GM12878 (cell line): ENCODE data around the gene TBCD. TPM values are rescaled to one million over a fixed set of nuclear protein-coding genes. Genes with fewer than 3 reads are reported as not detected.

Source experiments
- ATAC-seq: fragments of 200-7000 bp; cut with Tn5 transposase; 3 replicates; pipeline ENCODE4 v1.9.1; 2020; ENCODE audit warnings: mild to moderate bottlenecking, moderate library complexity
- BruUV-seq: library from RNA; stranded (reverse); fragments of 400-500 nt; replicated peaks from 2 replicates; lab custom pipeline; 2021; lab: Mats Ljungman, UMichigan
- CTCF ChIA-PET: fragments of 300-600 bp; sonication (Branson Sonifier 250); formaldehyde crosslinking; extraction: SDS; loops from one replicate; lab custom pipeline; 2021; ENCODE audit warnings: inconsistent platforms; lab: Yijun Ruan, JAX
- POLR2A ChIA-PET: fragments of 350-600 bp; formaldehyde crosslinking; extraction: SDS; loops from one replicate; lab custom pipeline; 2021; ENCODE audit warnings: inconsistent platforms; lab: Charles Lee
- RAD21 ChIA-PET: fragments of 300-600 bp; sonication (Branson Sonifier 250); formaldehyde crosslinking; loops from one replicate; lab custom pipeline; 2023; ENCODE audit warnings: antibody characterized with exemption; ENCODE audit not compliant: unreplicated experiment; lab: Charles Lee
- SMC1A ChIA-PET: fragments of 300-600 bp; sonication (Branson Sonifier 250); formaldehyde crosslinking; loops from one replicate; lab custom pipeline; 2023; ENCODE audit not compliant: unreplicated experiment, uncharacterized antibody; lab: Charles Lee
- DNase-seq: peaks from one replicate; pipeline ENCODE4 v3.0.0-alpha.2; 2011; ENCODE audit warnings: low read depth, low spot score
- FAIRE-seq: peaks from 3 replicates; lab custom pipeline; 2011; peaks lifted over from hg19 to GRCh38; lab: Jason Lieb, UNC
- H2AFZ ChIP-seq: 2 replicates; pipeline ENCODE4 v1.6.0; 2011; ENCODE audit warnings: low read depth, low read length, control low read depth; ENCODE audit not compliant: control insufficient read depth
- H3K27ac ChIP-seq: 2 replicates; pipeline ENCODE4 v1.5.1; 2011; ENCODE audit warnings: control low read depth; ENCODE audit not compliant: control insufficient read depth, insufficient read depth
- H3K27me3 ChIP-seq, 2 experiments: replicated peaks in 1 of 2; 2 replicates each; pipeline versions ENCODE4 v1.6.0 to v1.6.1; 2011; ENCODE audit warnings: low read length in 1 of 2; ENCODE audit not compliant: control insufficient read depth in 2 of 2, insufficient read depth in 2 of 2
- H3K36me3 ChIP-seq, 2 experiments: 2 replicates each; pipeline ENCODE4 v1.5.1; 2011; ENCODE audit warnings: low read length in 1 of 2; ENCODE audit not compliant: control insufficient read depth in 2 of 2, insufficient read depth in 2 of 2
- H3K4me1 ChIP-seq: 2 replicates; pipeline ENCODE4 v1.6.1; 2011; ENCODE audit warnings: mild to moderate bottlenecking, low read length, moderate library complexity, mixed read lengths; ENCODE audit not compliant: control insufficient read depth, insufficient read depth
- H3K4me2 ChIP-seq: 2 replicates; pipeline ENCODE4 v1.6.0; 2011; ENCODE audit warnings: control low read depth; ENCODE audit not compliant: control insufficient read depth, insufficient read depth
- H3K4me3 ChIP-seq: fragments of 200-600 bp; sonication (generic); 2 replicates; pipeline ENCODE4 v1.5.1; 2016
- H3K79me2 ChIP-seq: 2 replicates; pipeline ENCODE4 v1.6.0; 2011; ENCODE audit warnings: low read length; ENCODE audit not compliant: control insufficient read depth, insufficient read depth
- H3K9ac ChIP-seq: 2 replicates; pipeline ENCODE4 v1.8.0; 2011; ENCODE audit warnings: low read length, control low read depth, mixed read lengths; ENCODE audit not compliant: control insufficient read depth, insufficient read depth
- H3K9me3 ChIP-seq: replicated peaks from 3 replicates; pipeline ENCODE4 v1.5.1; 2011; ENCODE audit warnings: mild to moderate bottlenecking, low read length; ENCODE audit not compliant: control insufficient read depth, insufficient read depth
- H4K20me1 ChIP-seq: 2 replicates; pipeline ENCODE4 v1.6.0; 2011; ENCODE audit not compliant: control insufficient read depth, insufficient read depth
- BRCA1 ChIP-seq: IDR thresholded peaks from 2 replicates; pipeline ENCODE4 v1.6.1; 2011; ENCODE audit warnings: low read depth, low read length, improper control_type of control experiment
- EED ChIP-seq: sonication (generic); IDR thresholded peaks from 2 replicates; pipeline ENCODE4 v1.6.1; 2016; ENCODE audit warnings: antibody characterized with exemption, low read depth
- IKZF1 ChIP-seq: fragments of 450-650 bp; conservative IDR thresholded peaks from 2 replicates; pipeline ENCODE4 v1.6.1; 2017; ENCODE audit warnings: antibody characterized with exemption, mild to moderate bottlenecking
- TCF12 ChIP-seq: IDR thresholded peaks from 2 replicates; pipeline ENCODE4 v1.6.1; 2011; ENCODE audit warnings: low read depth, mild to moderate bottlenecking, low read length
- TCF3 ChIP-seq: IDR thresholded peaks from 2 replicates; pipeline ENCODE4 v1.6.1; 2012; ENCODE audit warnings: low read depth, mild to moderate bottlenecking, low read length, borderline replicate concordance; ENCODE audit not compliant: insufficient read depth
- WRNIP1 ChIP-seq: IDR thresholded peaks from 2 replicates; pipeline ENCODE4 v1.6.1; 2011; ENCODE audit warnings: low read depth, low read length, improper control_type of control experiment, borderline replicate concordance
- WGBS: methylation state at CpG from one replicate; pipeline ENCODE4 v1.1.6; 2016; ENCODE audit warnings: low lambda C conversion rate; ENCODE audit not compliant: insufficient replicate concordance, insufficient coverage; ENCODE audit errors: missing lambda C conversion rate; 5-methylcytosine and 5-hydroxymethylcytosine counted together
- in situ Hi-C: fragments of 300-500 bp; cut with MboI; formaldehyde crosslinking; loops from 9 replicates; pipeline ENCODE4 v1.14.3; 2018; ENCODE audit warnings: mixed read lengths
- intact Hi-C: fragments of 100-400 bp; cut with micrococcal nuclease; formaldehyde crosslinking; loops from one replicate; pipeline ENCODE4 v1.14.2; 2022; ENCODE audit not compliant: unreplicated experiment
- polyA plus RNA-seq, 11 experiments: library from polyadenylated mRNA; depleted of rRNA in 4 of 11; unstranded in 6 of 11; stranded (reverse) in 5 of 11; fragments of >200 nt; fragmentation: Nextera tagmentation in 4 of 11; fragmentation: Illumina TruSeq in 1 of 11; extraction: Ambion mirVana in 4 of 11; extraction: Trizol in 1 of 11; gene quantifications; 1 replicate in 1 of 11; 2 replicates in 10 of 11; pipeline versions ENCODE4 v1.2.1 to v1.2.3, GENCODE V29; 2011 to 2016; ENCODE audit warnings: inconsistent platforms in 2 of 11, missing spikeins in 2 of 11, low read depth in 1 of 11
- total RNA-seq, 4 experiments: library from RNA; depleted of rRNA in 3 of 4; stranded (reverse); fragments of >200 nt in 3 of 4; fragmentation: Illumina TruSeq in 1 of 4; extraction: Trizol in 1 of 4; gene quantifications; 2 replicates each; pipeline versions ENCODE4 v1.2.1 to v1.2.3, GENCODE V29; 2013 to 2021
- TF ChIP-seq, protein P1 (sequence below): fragments of 450-650 bp; IDR thresholded peaks from 2 replicates; pipeline ENCODE4 v1.6.1; 2016; ENCODE audit warnings: mild to moderate bottlenecking, moderate library complexity, borderline replicate concordance
- TF ChIP-seq, protein P2 (sequence below): fragments of 450-650 bp; IDR thresholded peaks from 2 replicates; pipeline ENCODE4 v1.6.1; 2017; ENCODE audit warnings: mild to moderate bottlenecking, moderate library complexity
- TF ChIP-seq, protein P3 (sequence below): fragments of 450-650 bp; IDR thresholded peaks from 2 replicates; pipeline ENCODE4 v1.6.1; 2017; ENCODE audit warnings: borderline replicate concordance
- TF ChIP-seq, protein P4 (sequence below), 3 experiments: IDR thresholded peaks in 2 of 3; conservative IDR thresholded peaks in 1 of 3; 2 replicates each; pipeline ENCODE4 v1.5.1; 2011; ENCODE audit warnings: low read depth in 3 of 3, low read length in 3 of 3, mild to moderate bottlenecking in 3 of 3, control low read depth in 2 of 3, moderate library complexity in 2 of 3, inconsistent platforms in 1 of 3, mixed read lengths in 1 of 3; ENCODE audit not compliant: control insufficient read depth in 2 of 3, insufficient read depth in 1 of 3; ENCODE audit errors: extremely low read depth in 1 of 3

Gene TBCD
- total and polyA plus RNA-seq, 10 of the 15 experiments (the other 5 are each of a cell fraction or from before 2014, with no cell fraction given): 10.3 to 114 (median 52.4) TPM

DNA sequence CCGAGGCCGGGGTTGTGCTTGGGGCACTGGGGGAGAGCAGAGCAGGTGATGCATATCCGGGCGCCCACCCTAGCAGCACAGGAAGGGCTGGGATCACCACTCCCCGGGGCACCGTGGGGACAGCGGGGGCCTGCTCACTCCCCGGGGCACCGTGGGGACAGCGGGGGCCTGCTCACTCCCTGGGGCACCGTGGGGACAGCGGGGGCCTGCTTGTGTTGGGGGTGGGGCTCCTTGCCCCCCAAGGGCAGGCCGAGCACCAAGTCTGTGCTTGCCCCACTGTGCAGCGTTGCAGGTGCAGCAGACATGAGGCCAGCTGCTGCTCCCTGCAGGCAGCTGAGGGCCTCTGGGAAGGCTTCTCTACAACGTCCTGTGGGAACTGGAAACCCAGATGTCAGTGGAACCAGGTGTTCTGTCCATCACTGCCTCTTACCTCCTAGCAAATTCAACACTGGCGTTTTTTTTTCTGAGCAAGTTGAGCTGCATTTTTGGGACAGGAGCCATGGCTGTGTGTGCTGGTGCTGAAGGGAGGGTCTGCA is 112.9 kb downstream of the TBCD start:
- Histone ChIP-seq H4K20me1 (no peaks in the 10 kb centered on the region), H3K27ac (peak overlapping the region; percentile 98), H3K9ac (peak overlapping the region; percentile 89), H3K79me2 (peaks cover 69% of the 10 kb centered on the region), H3K27me3 (no peaks in the 10 kb centered on the region), H2AFZ (peak overlapping the region; percentile 16), H3K4me2 (peak overlapping the region; percentile 93), H3K4me1 (peaks cover 74% of the 10 kb centered on the region), H3K4me3 (peak overlapping the region; percentile 31; the same call in 1 of the 2 replicates), H3K36me3 (peaks cover 0 to 4% of the 10 kb centered on the region in 2 experiments; a peak in 3 of 4 replicates), H3K9me3 (no peaks in the 10 kb centered on the region)
- intact Hi-C loops (loop anchor here (2.0 to 10.0 kb wide), 2 partner anchors 50 to 80 kb away; no protein-coding TSS in a partner anchor), in situ Hi-C loops (no loop called here)
- peak; percentile 1; the same call in 2 of the 3 replicates for ATAC-seq
- no TSS peak for BruUV-seq
- FAIRE-seq: no peak
- ChIA-PET POLR2A (interaction anchor here (0.6 to 3.3 kb wide), 6 partner anchors 8 to 314 kb away, joined by 3 to 10 read pairs (median 6); no protein-coding TSS in a partner anchor), SMC1A (interaction anchor here (0.8 to 2.5 kb wide), 9 partner anchors 8 to 83 kb away, joined by 4 to 14 read pairs (median 5); no protein-coding TSS in a partner anchor), RAD21 (interaction anchor here (0.8 to 2.7 kb wide), 8 partner anchors 11 to 358 kb away, joined by 3 to 17 read pairs (median 5); no protein-coding TSS in a partner anchor), CTCF (interaction anchor here (0.6 to 2.1 kb wide), 7 partner anchors 11 to 341 kb away, joined by 3 to 20 read pairs (median 6); no protein-coding TSS in a partner anchor)
- DNase-seq: no peak
- WGBS: 2% methylated on average over 12 of the region's 16 CpGs
- peak; percentile 90 for TF ChIP-seq TCF12
- peak; percentile 32 for TF ChIP-seq IKZF1
- peak; percentile 18; the same call in 1 of the 2 replicates for TF ChIP-seq EED
- TF ChIP-seq TCF3: peak; percentile 85
- TF ChIP-seq WRNIP1: no peak
- TF ChIP-seq, protein P1, sequence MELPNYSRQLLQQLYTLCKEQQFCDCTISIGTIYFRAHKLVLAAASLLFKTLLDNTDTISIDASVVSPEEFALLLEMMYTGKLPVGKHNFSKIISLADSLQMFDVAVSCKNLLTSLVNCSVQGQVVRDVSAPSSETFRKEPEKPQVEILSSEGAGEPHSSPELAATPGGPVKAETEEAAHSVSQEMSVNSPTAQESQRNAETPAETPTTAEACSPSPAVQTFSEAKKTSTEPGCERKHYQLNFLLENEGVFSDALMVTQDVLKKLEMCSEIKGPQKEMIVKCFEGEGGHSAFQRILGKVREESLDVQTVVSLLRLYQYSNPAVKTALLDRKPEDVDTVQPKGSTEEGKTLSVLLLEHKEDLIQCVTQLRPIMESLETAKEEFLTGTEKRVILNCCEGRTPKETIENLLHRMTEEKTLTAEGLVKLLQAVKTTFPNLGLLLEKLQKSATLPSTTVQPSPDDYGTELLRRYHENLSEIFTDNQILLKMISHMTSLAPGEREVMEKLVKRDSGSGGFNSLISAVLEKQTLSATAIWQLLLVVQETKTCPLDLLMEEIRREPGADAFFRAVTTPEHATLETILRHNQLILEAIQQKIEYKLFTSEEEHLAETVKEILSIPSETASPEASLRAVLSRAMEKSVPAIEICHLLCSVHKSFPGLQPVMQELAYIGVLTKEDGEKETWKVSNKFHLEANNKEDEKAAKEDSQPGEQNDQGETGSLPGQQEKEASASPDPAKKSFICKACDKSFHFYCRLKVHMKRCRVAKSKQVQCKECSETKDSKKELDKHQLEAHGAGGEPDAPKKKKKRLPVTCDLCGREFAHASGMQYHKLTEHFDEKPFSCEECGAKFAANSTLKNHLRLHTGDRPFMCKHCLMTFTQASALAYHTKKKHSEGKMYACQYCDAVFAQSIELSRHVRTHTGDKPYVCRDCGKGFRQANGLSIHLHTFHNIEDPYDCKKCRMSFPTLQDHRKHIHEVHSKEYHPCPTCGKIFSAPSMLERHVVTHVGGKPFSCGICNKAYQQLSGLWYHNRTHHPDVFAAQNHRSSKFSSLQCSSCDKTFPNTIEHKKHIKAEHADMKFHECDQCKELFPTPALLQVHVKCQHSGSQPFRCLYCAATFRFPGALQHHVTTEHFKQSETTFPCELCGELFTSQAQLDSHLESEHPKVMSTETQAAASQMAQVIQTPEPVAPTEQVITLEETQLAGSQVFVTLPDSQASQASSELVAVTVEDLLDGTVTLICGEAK: 0 out of 2 replicates have a peak, but pooled peaks have one; percentile 2
- TF ChIP-seq BRCA1: no peak
- TF ChIP-seq, protein P2, sequence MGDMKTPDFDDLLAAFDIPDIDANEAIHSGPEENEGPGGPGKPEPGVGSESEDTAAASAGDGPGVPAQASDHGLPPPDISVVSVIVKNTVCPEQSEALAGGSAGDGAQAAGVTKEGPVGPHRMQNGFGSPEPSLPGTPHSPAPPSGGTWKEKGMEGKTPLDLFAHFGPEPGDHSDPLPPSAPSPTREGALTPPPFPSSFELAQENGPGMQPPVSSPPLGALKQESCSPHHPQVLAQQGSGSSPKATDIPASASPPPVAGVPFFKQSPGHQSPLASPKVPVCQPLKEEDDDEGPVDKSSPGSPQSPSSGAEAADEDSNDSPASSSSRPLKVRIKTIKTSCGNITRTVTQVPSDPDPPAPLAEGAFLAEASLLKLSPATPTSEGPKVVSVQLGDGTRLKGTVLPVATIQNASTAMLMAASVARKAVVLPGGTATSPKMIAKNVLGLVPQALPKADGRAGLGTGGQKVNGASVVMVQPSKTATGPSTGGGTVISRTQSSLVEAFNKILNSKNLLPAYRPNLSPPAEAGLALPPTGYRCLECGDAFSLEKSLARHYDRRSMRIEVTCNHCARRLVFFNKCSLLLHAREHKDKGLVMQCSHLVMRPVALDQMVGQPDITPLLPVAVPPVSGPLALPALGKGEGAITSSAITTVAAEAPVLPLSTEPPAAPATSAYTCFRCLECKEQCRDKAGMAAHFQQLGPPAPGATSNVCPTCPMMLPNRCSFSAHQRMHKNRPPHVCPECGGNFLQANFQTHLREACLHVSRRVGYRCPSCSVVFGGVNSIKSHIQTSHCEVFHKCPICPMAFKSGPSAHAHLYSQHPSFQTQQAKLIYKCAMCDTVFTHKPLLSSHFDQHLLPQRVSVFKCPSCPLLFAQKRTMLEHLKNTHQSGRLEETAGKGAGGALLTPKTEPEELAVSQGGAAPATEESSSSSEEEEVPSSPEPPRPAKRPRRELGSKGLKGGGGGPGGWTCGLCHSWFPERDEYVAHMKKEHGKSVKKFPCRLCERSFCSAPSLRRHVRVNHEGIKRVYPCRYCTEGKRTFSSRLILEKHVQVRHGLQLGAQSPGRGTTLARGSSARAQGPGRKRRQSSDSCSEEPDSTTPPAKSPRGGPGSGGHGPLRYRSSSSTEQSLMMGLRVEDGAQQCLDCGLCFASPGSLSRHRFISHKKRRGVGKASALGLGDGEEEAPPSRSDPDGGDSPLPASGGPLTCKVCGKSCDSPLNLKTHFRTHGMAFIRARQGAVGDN: peak; percentile 47
- TF ChIP-seq, protein P3, sequence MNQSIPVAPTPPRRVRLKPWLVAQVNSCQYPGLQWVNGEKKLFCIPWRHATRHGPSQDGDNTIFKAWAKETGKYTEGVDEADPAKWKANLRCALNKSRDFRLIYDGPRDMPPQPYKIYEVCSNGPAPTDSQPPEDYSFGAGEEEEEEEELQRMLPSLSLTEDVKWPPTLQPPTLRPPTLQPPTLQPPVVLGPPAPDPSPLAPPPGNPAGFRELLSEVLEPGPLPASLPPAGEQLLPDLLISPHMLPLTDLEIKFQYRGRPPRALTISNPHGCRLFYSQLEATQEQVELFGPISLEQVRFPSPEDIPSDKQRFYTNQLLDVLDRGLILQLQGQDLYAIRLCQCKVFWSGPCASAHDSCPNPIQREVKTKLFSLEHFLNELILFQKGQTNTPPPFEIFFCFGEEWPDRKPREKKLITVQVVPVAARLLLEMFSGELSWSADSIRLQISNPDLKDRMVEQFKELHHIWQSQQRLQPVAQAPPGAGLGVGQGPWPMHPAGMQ: no peak
- TF ChIP-seq, protein P4, sequence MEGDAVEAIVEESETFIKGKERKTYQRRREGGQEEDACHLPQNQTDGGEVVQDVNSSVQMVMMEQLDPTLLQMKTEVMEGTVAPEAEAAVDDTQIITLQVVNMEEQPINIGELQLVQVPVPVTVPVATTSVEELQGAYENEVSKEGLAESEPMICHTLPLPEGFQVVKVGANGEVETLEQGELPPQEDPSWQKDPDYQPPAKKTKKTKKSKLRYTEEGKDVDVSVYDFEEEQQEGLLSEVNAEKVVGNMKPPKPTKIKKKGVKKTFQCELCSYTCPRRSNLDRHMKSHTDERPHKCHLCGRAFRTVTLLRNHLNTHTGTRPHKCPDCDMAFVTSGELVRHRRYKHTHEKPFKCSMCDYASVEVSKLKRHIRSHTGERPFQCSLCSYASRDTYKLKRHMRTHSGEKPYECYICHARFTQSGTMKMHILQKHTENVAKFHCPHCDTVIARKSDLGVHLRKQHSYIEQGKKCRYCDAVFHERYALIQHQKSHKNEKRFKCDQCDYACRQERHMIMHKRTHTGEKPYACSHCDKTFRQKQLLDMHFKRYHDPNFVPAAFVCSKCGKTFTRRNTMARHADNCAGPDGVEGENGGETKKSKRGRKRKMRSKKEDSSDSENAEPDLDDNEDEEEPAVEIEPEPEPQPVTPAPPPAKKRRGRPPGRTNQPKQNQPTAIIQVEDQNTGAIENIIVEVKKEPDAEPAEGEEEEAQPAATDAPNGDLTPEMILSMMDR (IDR thresholded peaks at IDR 0.05 in 2 of 3, conservative IDR thresholded peaks at IDR 0.05 in 1 of 3; ENCODE audit: control insufficient read depth in 2 of 3, extremely low read depth in 1 of 3, insufficient read depth in 1 of 3, low read depth in 3 of 3, low read length in 3 of 3): peak in 2 of 3 experiments; percentile 6 to 42; a peak in 3 of 6 replicates
